Progenitor cell of endocrine pancreas (in vitro differentiated cells): ENCODE results near the gene SNX3. TPM values are rescaled to one million over a fixed set of nuclear protein-coding genes. Genes with fewer than 3 reads are reported as not detected.
A peak's percentile ranks its signal among the peaks of the same experiment; 100 is the strongest.

Source experiments
- DNase-seq: peaks from one replicate; pipeline ENCODE4 v3.0.0; 2021; ENCODE audit warnings: low spot score; ENCODE audit not compliant: unreplicated experiment
- H3K27ac Mint-ChIP-seq: 2 replicates; pipeline ENCODE4 v1.8.0; 2021; ENCODE audit warnings: mild to moderate bottlenecking, moderate library complexity, mixed read lengths
- H3K27me3 Mint-ChIP-seq: 2 replicates; pipeline ENCODE4 v1.8.0; 2021; ENCODE audit warnings: mixed read lengths
- H3K36me3 Mint-ChIP-seq: 2 replicates; pipeline ENCODE4 v1.8.0; 2022; ENCODE audit warnings: mixed read lengths; ENCODE audit not compliant: insufficient read depth
- H3K4me1 Mint-ChIP-seq: 2 replicates; pipeline ENCODE4 v1.8.0; 2021; ENCODE audit warnings: low read depth, mixed read lengths
- H3K4me3 Mint-ChIP-seq: 2 replicates; pipeline ENCODE4 v1.8.0; 2021; ENCODE audit warnings: low read depth, mild to moderate bottlenecking, moderate library complexity, mixed read lengths
- H3K9me3 Mint-ChIP-seq: 2 replicates; pipeline ENCODE4 v1.8.0; 2021; ENCODE audit warnings: low read depth, mixed read lengths
- total RNA-seq: library from RNA; stranded (reverse); gene quantifications from 2 replicates; pipeline ENCODE4 v1.2.1, GENCODE V29; 2021
- TF ChIP-seq, protein P1 (sequence below): fragments of 200-600 bp; sonication (generic); IDR thresholded peaks from one replicate; pipeline ENCODE4 v1.5.0; 2021; ENCODE audit warnings: antibody characterized with exemption, mild to moderate bottlenecking; ENCODE audit not compliant: unreplicated experiment

The SNX3 gene
- total RNA-seq, 1 donor from 2014 or later: 95.5 TPM

DNA sequence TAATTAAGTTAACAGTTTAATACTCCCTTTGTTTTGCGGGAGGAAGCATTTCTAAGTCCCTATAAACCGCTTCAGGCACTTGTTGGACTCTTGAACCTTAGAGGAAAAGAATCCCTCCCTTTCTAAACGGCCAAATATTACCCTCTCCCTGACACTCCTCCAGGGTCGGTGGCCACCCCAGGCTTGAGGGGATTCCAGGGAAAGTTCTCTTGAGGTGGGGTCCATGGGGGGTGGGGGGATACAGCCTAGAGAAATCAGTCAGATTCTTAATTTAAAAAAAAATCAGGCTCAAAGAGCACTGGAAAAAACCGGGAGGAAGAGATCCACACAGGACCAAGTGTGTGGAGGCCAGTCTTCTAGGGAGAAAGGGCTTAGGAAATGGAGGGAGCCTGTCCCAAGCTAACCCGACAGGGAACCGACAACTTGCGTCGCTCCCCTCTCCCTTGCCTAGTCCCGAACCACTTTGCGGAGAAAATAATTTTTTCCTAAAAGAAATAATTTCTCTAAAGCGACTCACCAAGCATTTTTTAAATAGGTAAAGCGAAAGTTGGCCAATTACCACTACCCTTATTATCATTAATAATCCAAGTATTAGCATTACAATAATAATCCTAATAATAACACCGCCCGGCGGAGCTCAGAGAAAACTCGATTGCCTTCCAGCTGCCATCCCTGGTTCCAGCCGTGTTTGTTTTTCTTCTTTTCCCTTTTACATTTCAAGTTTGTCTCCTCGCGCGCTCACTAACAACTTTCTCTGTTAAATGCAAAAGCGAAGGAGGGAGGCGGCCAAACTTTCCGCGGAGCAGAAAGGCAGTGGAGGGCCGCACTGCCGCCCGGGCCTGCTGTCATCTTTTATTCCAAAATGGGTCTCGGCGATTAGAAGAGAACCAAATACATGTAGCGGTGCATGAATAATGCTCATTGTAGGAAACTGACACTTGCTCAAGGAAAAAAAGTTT, 90.2 kb downstream of the SNX3 start:
- Mint-ChIP-seq H3K36me3 (no peaks in the 10 kb centered on the region), H3K4me3 (no peak overlapping the region), H3K9me3 (no peaks in the 10 kb centered on the region), H3K4me1 (peaks cover 15% of the 10 kb centered on the region), H3K27ac (no peak overlapping the region), H3K27me3 (peaks cover 90% of the 10 kb centered on the region)
- DNase-seq: no peak
- TF ChIP-seq, protein P1, sequence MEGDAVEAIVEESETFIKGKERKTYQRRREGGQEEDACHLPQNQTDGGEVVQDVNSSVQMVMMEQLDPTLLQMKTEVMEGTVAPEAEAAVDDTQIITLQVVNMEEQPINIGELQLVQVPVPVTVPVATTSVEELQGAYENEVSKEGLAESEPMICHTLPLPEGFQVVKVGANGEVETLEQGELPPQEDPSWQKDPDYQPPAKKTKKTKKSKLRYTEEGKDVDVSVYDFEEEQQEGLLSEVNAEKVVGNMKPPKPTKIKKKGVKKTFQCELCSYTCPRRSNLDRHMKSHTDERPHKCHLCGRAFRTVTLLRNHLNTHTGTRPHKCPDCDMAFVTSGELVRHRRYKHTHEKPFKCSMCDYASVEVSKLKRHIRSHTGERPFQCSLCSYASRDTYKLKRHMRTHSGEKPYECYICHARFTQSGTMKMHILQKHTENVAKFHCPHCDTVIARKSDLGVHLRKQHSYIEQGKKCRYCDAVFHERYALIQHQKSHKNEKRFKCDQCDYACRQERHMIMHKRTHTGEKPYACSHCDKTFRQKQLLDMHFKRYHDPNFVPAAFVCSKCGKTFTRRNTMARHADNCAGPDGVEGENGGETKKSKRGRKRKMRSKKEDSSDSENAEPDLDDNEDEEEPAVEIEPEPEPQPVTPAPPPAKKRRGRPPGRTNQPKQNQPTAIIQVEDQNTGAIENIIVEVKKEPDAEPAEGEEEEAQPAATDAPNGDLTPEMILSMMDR: no peak

- Mint-ChIP-seq H3K36me3 (no peaks in the 10 kb centered on the region), H3K27ac (no peak overlapping the region), H3K9me3 (no peaks in the 10 kb centered on the region), H3K4me1 (peaks cover 11% of the 10 kb centered on the region), H3K27me3 (peaks cover 90% of the 10 kb centered on the region), H3K4me3 (no peak overlapping the region)
- DNase-seq: no peak
- TF ChIP-seq, protein P1: no peak
Measured at GRCh38 chr6:108169464-108170331, 91.1 kb downstream of the SNX3 start.

DNA sequence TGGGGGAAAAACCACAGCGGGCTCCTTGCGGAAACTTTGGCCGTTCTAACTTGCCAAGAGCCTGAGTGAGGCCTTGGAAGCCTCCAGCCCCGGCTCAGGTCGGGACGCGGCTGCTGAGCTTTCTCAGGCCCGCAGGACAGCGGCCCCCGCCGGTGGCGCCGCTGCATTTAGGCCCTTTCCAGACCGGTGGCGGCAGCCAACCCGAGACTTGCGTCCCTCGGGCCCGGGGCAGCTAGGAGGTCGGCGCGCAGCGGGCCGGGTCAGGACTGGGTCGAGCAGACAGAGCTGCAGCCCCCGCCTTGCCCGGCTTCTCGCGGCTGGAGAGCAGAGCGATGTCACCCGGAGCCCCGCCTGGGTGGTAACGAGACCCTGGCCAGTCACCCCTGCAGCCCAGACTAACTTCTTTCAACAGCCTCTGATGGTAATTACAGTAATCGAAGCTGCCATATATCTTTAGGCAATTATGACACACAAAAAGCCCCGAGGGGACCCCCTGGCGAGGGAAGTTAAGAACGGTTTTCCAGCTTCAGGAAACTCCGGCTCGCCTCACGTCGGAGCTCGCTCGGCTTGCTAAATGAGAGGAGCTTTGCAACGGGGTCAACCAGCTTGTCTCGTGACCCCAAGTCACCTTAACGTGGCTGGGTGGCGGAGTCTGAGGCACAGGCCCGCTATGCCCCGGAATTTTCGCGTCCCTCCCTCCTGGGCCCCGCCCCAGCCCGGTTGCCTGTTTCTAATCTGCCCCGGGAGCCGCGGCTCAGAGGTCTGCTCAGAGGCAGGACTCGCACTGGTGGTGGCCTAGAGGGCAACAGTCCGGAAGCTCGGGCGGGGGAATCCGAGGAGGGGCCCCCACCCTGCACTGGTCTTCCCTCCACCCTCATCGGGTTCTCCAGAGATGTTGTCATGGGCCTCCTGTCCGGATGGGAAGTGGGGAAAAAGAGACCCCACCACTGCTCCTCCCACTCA, 92.1 kb downstream of the SNX3 start:
- peaks cover 90% of the 10 kb centered on the region for H3K27me3 Mint-ChIP-seq
- peaks cover 11% of the 10 kb centered on the region for H3K4me1 Mint-ChIP-seq
- H3K9me3 Mint-ChIP-seq: no peaks in the 10 kb centered on the region
- no peaks in the 10 kb centered on the region for H3K36me3 Mint-ChIP-seq
- H3K27ac Mint-ChIP-seq: no peak overlapping the region
- TF ChIP-seq, protein P1: peak; percentile 48
- no peak for DNase-seq
- H3K4me3 Mint-ChIP-seq: no peak overlapping the region

- H3K27me3 Mint-ChIP-seq: peaks cover 92% of the 10 kb centered on the region
- H3K4me1 Mint-ChIP-seq: peaks cover 11% of the 10 kb centered on the region
- H3K4me3 Mint-ChIP-seq: no peak overlapping the region
- H3K27ac Mint-ChIP-seq: no peak overlapping the region
- H3K36me3 Mint-ChIP-seq: no peaks in the 10 kb centered on the region
- no peak for DNase-seq
- TF ChIP-seq, protein P1: no peak
- no peaks in the 10 kb centered on the region for H3K9me3 Mint-ChIP-seq
Measured at GRCh38 chr6:108168090-108168463, 92.8 kb downstream of the SNX3 start.
